Measurements from ENCODE around the gene FANCI.

The FANCI gene

DNA sequence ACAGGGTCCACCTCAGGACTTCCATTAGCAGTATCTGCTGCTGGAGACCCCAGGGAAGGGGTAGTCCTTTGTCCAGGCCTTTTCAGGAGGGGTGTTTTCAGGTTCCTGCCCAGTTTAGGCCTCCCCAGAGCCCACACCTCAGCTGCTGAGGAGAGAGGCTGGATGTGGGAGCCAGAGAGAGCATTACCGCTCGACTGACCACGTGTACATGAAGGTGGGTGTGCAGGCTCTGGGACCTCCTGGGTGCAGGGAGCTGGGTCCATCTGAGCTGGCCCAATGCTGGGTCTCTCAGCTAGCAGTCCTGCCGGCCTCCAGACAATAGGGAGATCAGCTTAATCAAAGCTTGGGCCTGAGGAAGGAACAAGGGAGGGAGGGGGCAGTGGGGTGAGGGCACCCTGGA lies 120.0 kb downstream of the FANCI start:
- DNase-seq, result no peak

DNA sequence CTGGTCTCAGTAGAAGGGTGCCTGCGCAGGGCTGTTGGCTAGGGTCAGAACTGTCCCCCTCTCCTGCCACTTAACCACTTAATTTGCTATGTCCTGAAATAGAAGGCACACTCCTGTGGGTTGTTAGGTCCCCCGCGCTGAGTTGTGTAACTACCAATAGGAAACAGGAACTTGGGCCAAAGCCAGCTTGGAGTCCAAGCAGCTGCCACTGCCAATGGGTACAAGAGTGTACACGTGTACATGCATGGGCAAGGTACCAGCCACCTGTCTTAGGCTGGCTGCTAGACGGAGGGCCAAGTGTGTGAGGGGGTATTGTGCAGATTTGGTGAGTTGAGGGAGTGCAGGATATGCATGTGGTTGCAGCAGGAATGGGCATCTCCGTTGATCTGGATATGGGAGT lies 120.6 kb downstream of the FANCI start:
- DNase-seq, result peak; percentile 91

DNA sequence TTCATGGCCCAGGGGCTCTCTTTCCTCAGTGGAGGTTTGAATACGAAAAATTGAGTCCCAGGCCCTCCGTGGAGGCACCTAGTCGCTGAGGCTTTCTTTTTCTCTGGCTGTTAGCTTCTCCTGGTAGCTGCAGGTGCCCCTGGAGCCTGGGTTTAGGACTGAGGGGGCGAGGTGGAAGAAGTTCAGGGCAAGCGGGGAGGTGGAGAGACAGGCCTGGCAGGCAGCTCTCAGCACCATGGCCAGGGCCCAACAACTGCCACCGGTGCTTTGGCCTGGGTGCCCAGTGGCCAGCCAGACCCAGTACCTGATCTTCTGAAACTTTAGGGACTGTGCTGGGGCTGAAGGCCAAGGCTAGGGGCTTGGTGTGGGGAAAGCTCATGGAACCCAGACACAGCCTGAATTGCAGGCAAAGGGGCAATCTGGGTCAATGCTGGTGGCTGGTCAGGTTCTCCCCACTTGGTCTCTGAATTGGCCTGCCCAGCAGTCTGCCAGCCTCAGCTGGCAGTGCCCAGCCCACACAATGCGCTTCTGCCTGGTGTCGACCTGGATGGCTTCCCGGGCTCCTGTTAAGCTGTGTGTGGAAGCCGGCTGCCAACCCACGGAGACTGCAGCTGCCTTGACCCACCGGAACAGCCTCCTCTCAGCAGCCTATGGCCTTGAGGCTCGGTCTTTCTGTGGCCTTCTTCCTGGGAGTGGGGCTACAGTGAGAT lies 121.1 kb downstream of the FANCI start:
- DNase-seq, result no peak

DNA sequence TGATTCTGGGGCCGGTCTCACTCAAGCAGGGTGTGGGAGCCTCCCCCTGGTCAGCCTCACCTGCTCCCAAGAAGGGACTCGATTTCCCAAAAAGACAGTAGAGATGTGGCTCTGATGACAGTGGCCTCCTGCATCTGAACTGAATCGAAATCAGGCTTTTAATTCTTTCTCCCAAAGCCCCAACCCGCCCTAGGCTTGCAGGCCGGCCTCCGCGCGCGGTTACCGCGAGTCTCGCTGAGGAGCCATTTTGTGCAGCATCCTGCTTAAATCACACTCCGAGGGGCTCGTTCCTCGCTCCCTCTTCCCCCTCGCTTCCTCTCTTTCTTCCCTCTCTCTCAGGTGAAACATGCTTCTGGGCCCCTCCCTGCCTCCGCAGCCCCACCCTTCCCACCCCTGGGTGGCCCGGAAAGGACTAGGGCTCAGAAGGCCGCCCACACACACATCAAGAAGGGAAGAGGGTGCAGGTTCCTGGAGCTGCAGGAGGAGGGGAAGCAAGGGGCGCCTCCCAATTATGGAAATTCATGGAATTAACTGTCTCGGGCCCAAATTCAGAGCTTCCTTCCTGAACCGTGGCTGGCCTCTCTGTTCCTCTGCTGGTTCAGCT lies 121.8 kb downstream of the FANCI start:
- DNase-seq, result no peak

All from AML-193 (cell line).